ENCODE measurements around the gene BTG1. TPM values are rescaled to one million over a fixed set of nuclear protein-coding genes. Genes with fewer than 3 reads are reported as not detected.
"Not testable (repeated sequence)": the region's sequence is repeated elsewhere in the genome, so short reads cannot be mapped to it uniquely, and the experiment has no call there.

BTG1 gene
- total RNA-seq, 2 donors from 2014 or later = 131 to 648 TPM

DNA sequence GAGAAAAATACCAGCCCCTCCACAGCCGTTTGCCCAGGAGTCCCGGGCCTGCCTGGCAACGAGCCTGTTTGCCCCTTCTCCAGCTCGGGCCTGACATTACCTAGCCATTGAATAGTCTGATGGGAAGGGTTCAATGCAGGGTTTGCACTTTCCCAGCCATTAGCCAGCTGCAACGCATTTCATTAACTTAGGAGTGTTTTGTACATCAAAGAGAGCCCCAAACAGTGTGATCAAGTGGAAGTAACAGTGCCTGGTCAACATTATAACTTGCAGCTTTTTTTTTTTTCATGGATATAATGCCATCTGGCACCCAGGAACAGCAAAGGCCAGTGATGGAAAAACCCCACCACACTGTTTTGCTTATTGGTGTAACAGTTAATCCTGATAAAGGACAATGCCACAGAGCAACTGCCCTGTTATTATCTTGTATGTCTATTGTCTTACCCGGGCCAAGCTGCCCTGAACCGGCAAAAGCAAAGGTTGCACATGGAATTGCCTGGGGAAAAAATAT is 38.0 kb downstream of the BTG1 start:
- Mint-ChIP-seq H3K36me3 (ENCODE audit: low read depth) (no peaks in the 10 kb centered on the region), H3K9me3 (no peaks in the 10 kb centered on the region), H3K27ac (no peak overlapping the region), H3K4me1 (peaks cover 30% of the 10 kb centered on the region), H3K4me3 (no peak overlapping the region), H3K27me3 (no peaks in the 10 kb centered on the region)
- ATAC-seq (replicated peaks) = no peak

DNA sequence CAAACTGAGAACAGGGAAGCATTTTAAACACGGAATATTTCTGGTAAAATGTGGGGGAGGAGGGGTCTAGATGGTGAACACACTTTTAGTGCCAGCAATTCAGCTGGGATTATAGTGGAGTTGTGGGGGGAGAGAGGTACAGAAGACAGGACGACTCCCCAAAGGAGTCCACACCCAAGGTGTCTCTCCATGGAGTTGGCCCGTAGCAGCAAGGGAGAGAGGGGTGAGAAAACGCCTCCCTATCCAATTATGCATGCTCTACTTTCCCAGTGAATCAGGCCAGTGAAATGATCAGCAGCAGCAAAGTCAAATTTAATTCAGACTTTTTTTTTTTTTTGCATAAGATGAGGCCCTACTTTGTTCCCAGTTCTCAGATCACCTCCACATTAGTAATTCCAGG is 38.6 kb downstream of the BTG1 start:
- no peak for ATAC-seq (replicated peaks)
- Mint-ChIP-seq H3K4me1 (peaks cover 27% of the 10 kb centered on the region), H3K4me3 (no peak overlapping the region), H3K27ac (no peak overlapping the region), H3K27me3 (no peaks in the 10 kb centered on the region), H3K9me3 (no peaks in the 10 kb centered on the region), H3K36me3 (ENCODE audit: low read depth) (no peaks in the 10 kb centered on the region)

- H3K9me3 Mint-ChIP-seq = peaks cover 2% of the 10 kb centered on the region
- no peak for ATAC-seq (replicated peaks)
- H3K4me3 Mint-ChIP-seq = no peak overlapping the region
- peaks cover 21% of the 10 kb centered on the region for H3K4me1 Mint-ChIP-seq
- H3K27ac Mint-ChIP-seq = peak overlapping the region; percentile 19
- no peaks in the 10 kb centered on the region for H3K36me3 Mint-ChIP-seq (ENCODE audit: low read depth)
- no peaks in the 10 kb centered on the region for H3K27me3 Mint-ChIP-seq
Observed at GRCh38 chr12:92105676-92106075, 40.0 kb downstream of the BTG1 start.

GRCh38 chr12:92105110-92105509 is 40.5 kb downstream of the BTG1 start:
- no peaks in the 10 kb centered on the region for H3K27me3 Mint-ChIP-seq
- H3K36me3 Mint-ChIP-seq (ENCODE audit: low read depth) = no peaks in the 10 kb centered on the region
- peaks cover 16% of the 10 kb centered on the region for H3K4me1 Mint-ChIP-seq
- peaks cover 8% of the 10 kb centered on the region for H3K9me3 Mint-ChIP-seq
- H3K27ac Mint-ChIP-seq = peak overlapping the region; percentile 19
- no peak for ATAC-seq (replicated peaks)
- no peak overlapping the region for H3K4me3 Mint-ChIP-seq

DNA sequence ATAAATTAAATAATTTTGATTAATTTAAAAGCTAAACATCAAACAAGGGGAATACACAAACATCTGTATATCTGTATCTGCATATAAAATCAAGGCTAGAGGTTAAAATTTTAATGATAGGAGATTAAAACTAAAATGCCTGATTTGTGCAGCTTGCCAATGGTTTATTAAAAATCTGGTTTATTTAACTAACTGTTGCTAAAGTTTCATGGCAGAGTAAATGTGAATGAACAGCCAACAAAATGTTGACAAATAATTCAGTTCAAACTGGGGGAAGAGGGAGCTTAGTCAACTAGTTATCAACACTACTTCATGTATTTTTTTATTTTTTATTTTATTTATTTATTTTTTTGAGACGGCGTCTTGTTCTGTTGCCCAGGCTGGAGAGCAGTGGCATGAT is 43.0 kb downstream of the BTG1 start:
- no peak for ATAC-seq (replicated peaks)
- H3K27me3 Mint-ChIP-seq = no peaks in the 10 kb centered on the region
- no peak overlapping the region for H3K27ac Mint-ChIP-seq

DNA sequence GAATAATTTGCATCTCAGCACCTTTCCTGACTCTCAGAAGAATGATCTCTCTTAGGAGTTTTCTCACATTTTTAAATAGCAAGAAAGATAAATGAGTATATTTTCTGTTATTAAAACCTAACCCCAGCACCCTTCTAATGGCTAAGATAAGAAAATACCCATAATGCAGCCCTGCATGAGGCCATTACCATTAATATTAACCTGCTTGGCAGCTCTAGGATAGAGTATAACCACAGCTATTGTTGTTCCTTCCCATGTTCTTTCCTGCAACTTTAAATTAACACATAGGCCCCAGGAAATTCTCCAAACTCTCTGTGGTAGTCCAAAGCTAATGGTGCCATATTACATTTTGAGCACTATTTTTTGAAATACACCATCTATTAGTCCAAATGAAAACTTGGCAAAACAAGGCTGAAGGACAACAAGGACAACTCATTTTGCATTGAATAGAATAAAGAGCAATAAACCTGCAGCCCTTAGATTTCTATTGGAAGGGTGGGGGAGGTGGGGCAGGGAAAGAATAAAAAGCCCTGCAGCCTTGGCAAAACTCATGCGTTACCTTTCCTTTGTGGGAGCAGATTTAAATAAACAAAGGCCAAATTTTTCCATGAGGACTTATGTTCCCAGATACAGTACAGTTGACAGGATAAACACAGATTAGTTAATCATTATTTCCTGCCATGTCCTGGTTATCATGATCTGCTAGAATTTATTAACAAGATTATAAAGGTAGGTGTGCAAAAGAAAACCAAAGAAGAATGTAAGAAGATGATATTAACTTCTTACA is 46.9 kb downstream of the BTG1 start:
- Mint-ChIP-seq H3K4me1 (peaks cover 13% of the 10 kb centered on the region), H3K36me3 (ENCODE audit: low read depth) (no peaks in the 10 kb centered on the region), H3K9me3 (peaks cover 12% of the 10 kb centered on the region), H3K27ac (no peak overlapping the region), H3K4me3 (no peak overlapping the region), H3K27me3 (no peaks in the 10 kb centered on the region)
- no peak for ATAC-seq (replicated peaks)

More for the DNA sequence above, 43.0 kb downstream of the BTG1 start:
- Mint-ChIP-seq H3K36me3 (ENCODE audit: low read depth) (no peaks in the 10 kb centered on the region), H3K4me1 (peaks cover 12% of the 10 kb centered on the region), H3K9me3 (peaks cover 12% of the 10 kb centered on the region), H3K4me3 (no peak overlapping the region)

GRCh38 chr12:92096346-92097136 is 49.1 kb downstream of the BTG1 start:
- Mint-ChIP-seq H3K36me3 (ENCODE audit: low read depth) (no peaks in the 10 kb centered on the region), H3K4me3 (peak overlapping the region; percentile 24), H3K27ac (no peak overlapping the region), H3K9me3 (peaks cover 12% of the 10 kb centered on the region), H3K4me1 (peaks cover 13% of the 10 kb centered on the region), H3K27me3 (no peaks in the 10 kb centered on the region)
- ATAC-seq (replicated peaks) = peak; percentile 99

DNA sequence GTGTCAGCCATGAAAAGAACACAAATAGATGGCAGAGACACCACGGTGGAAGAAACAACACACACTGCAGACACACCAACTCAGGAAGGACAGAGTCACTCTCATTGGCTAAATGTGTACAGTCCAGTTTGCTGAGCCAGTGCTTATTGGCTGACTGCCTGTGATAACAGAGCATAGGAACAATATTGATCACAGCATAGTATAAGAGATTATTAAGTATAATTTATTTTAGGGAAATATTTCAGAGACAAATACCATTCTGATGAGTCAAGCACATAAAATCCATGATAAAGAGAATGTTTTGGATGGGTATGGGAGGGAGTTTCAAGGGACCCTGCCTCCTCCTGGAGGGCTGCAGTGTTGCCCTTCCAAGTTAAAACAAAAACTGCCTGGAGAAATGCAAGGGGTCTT is 50.9 kb downstream of the BTG1 start:
- Mint-ChIP-seq H3K27me3 (no peaks in the 10 kb centered on the region), H3K4me3 (no peak overlapping the region), H3K9me3 (peaks cover under 1% of the 10 kb centered on the region), H3K27ac (no peak overlapping the region), H3K36me3 (ENCODE audit: low read depth) (no peaks in the 10 kb centered on the region), H3K4me1 (peaks cover 9% of the 10 kb centered on the region)
- no peak for ATAC-seq (replicated peaks)

GRCh38 chr12:92094301-92094700 is 51.3 kb downstream of the BTG1 start:
- H3K27ac Mint-ChIP-seq; H3K27me3 Mint-ChIP-seq; H3K4me1 Mint-ChIP-seq; H3K4me3 Mint-ChIP-seq; H3K36me3 Mint-ChIP-seq (ENCODE audit: low read depth); H3K9me3 Mint-ChIP-seq; ATAC-seq (replicated peaks): not testable (repeated sequence)
